HepG2 (cell line): ENCODE data around the gene CD300LD. TPM values are rescaled to one million over a fixed set of nuclear protein-coding genes. Genes with fewer than 3 reads are reported as not detected.
A peak's percentile ranks its signal among the peaks of the same experiment; 100 is the strongest.

Experiments used
- ATAC-seq: fragments of 200-7000 bp; cut with Tn5 transposase; 3 replicates; pipeline ENCODE4 v1.9.1; 2020; ENCODE audit warnings: mild to moderate bottlenecking, moderate library complexity
- BruUV-seq: library from RNA; stranded (reverse); fragments of 400-500 nt; replicated peaks from 2 replicates; lab custom pipeline; 2021; lab: Mats Ljungman, UMichigan
- CTCF ChIA-PET: fragments of 300-600 bp; formaldehyde crosslinking; extraction: SDS; loops from one replicate; lab custom pipeline; 2021; ENCODE audit warnings: low total read pairs, inconsistent platforms, low intra/inter-chr PET ratio; lab: Yijun Ruan, JAX
- POLR2A ChIA-PET: fragments of 350-600 bp; sonication (Branson Sonifier 250); formaldehyde crosslinking; loops from one replicate; lab custom pipeline; 2020; ENCODE audit warnings: antibody characterized with exemption, inconsistent platforms; lab: Yijun Ruan, JAX
- DNase-seq: peaks from one replicate; pipeline ENCODE4 v3.0.0-alpha.2; 2015; ENCODE audit warnings: low spot score
- FAIRE-seq: peaks from 3 replicates; lab custom pipeline; 2011; peaks lifted over from hg19 to GRCh38; lab: Jason Lieb, UNC
- H2AFZ ChIP-seq: one replicate; pipeline ENCODE4 v1.6.1; 2011; ENCODE audit warnings: low read length, inconsistent platforms
- H3K27ac ChIP-seq: fragments of 300-600 bp; 3 replicates; pipeline ENCODE4 v1.8.0; 2011; ENCODE audit warnings: mixed run types, mild to moderate bottlenecking, mixed read lengths, low read length, inconsistent platforms; ENCODE audit not compliant: insufficient read depth; ENCODE audit errors: extremely low read length
- H3K27me3 ChIP-seq, 2 experiments: fragments of 200-600 bp in 1 of 2; 2 replicates in 1 of 2; 3 replicates in 1 of 2; pipeline versions ENCODE4 v1.6.0 to v1.8.0; 2011; ENCODE audit warnings: low read length in 2 of 2, mild to moderate bottlenecking in 2 of 2, moderate library complexity in 2 of 2, inconsistent platforms in 1 of 2; ENCODE audit not compliant: insufficient read depth in 2 of 2, control insufficient read depth in 1 of 2
- H3K36me3 ChIP-seq, 2 experiments: fragments of 200-600 bp in 1 of 2; replicated peaks in 1 of 2; 2 replicates in 1 of 2; 3 replicates in 1 of 2; pipeline versions ENCODE4 v1.5.1 to v1.8.0; 2011; ENCODE audit warnings: low read length in 2 of 2, inconsistent platforms in 1 of 2; ENCODE audit not compliant: insufficient read depth in 2 of 2, control insufficient read depth in 1 of 2
- H3K4me1 ChIP-seq: 2 replicates; pipeline ENCODE4 v1.5.1; 2012; ENCODE audit warnings: low read length, inconsistent platforms; ENCODE audit not compliant: insufficient read depth
- H3K4me2 ChIP-seq: 2 replicates; pipeline ENCODE4 v1.6.0; 2011; ENCODE audit warnings: low read depth, low read length, inconsistent platforms
- H3K4me3 ChIP-seq, 3 experiments: fragments of 200-600 bp in 1 of 3; sonication (generic), shearing (Covaris generic) in 1 of 3; replicated peaks in 1 of 3; 2 replicates each; pipeline ENCODE4 v1.5.1; 2011 to 2016; ENCODE audit warnings: low read length in 3 of 3, inconsistent platforms in 2 of 3, low read depth in 2 of 3, mild to moderate bottlenecking in 2 of 3, control low read depth in 1 of 3, mixed read lengths in 1 of 3; ENCODE audit not compliant: insufficient read depth in 1 of 3
- H3K79me2 ChIP-seq: one replicate; pipeline ENCODE4 v1.6.1; 2011; ENCODE audit warnings: low read length, inconsistent platforms; ENCODE audit not compliant: insufficient read depth
- H3K9ac ChIP-seq: 2 replicates; pipeline ENCODE4 v1.6.0; 2011; ENCODE audit warnings: mild to moderate bottlenecking, low read depth, low read length, inconsistent platforms; ENCODE audit not compliant: insufficient read depth
- H3K9me3 ChIP-seq: 2 replicates; pipeline ENCODE4 v1.5.1; 2012; ENCODE audit warnings: mild to moderate bottlenecking, low read length
- H4K20me1 ChIP-seq: 2 replicates; pipeline ENCODE4 v1.6.0; 2011; ENCODE audit warnings: inconsistent platforms, mild to moderate bottlenecking, low read length, moderate library complexity; ENCODE audit not compliant: insufficient read depth
- ATF1 ChIP-seq: IDR thresholded peaks from 2 replicates; pipeline ENCODE4 v1.6.1; 2016; ENCODE audit warnings: mild to moderate bottlenecking, control low read depth
- BRF2 ChIP-seq: sonication (generic); formaldehyde crosslinking; IDR thresholded peaks from 2 replicates; pipeline ENCODE4 v1.8.1; 2022; ENCODE audit warnings: mild to moderate bottlenecking, missing genetic modification reagents
- KIAA2018 ChIP-seq: sonication (generic); formaldehyde crosslinking; IDR thresholded peaks from 2 replicates; pipeline ENCODE4 v1.5.0; 2020; ENCODE audit warnings: mild to moderate bottlenecking, missing genetic modification reagents, borderline replicate concordance
- MAFK ChIP-seq, 2 experiments: IDR thresholded peaks in 1 of 2; conservative IDR thresholded peaks in 1 of 2; 2 replicates each; pipeline ENCODE4 v1.6.1; 2011; ENCODE audit warnings: improper control_type of control experiment in 2 of 2, low read length in 2 of 2
- ZNF33A ChIP-seq: sonication (generic); formaldehyde crosslinking; IDR thresholded peaks from 2 replicates; pipeline ENCODE4 v1.5.1; 2020; ENCODE audit warnings: missing genetic modification reagents, mild to moderate bottlenecking, moderate library complexity, borderline replicate concordance
- WGBS: methylation state at CpG from one replicate; pipeline ENCODE4 v1.1.6; 2017; ENCODE audit warnings: low lambda C conversion rate; 5-methylcytosine and 5-hydroxymethylcytosine counted together
- in situ Hi-C: cut with HindIII; loops from 2 replicates; pipeline ENCODE4 v1.10.0; 2017; ENCODE audit warnings: low pct_unique_long_range_greater_than_20kb; ENCODE audit not compliant: extremely low pct_ligation_motif_present
- intact Hi-C: fragments of 100-400 bp; cut with micrococcal nuclease; formaldehyde crosslinking; loops from one replicate; pipeline ENCODE4 v1.10.0; 2022; ENCODE audit not compliant: unreplicated experiment
- polyA plus RNA-seq, 8 experiments: library from polyadenylated mRNA; depleted of rRNA in 3 of 8; stranded (reverse) in 7 of 8; unstranded in 1 of 8; fragments of >200 nt; fragmentation: Illumina TruSeq in 4 of 8; extraction: Trizol in 4 of 8; gene quantifications; 2 replicates each; pipeline versions ENCODE4 v1.2.1 to v1.2.3, GENCODE V29; 2011 to 2016; ENCODE audit warnings: low read depth in 4 of 8, missing spikeins in 1 of 8, mixed read lengths in 1 of 8; ENCODE audit not compliant: insufficient read depth in 1 of 8
- total RNA-seq, 5 experiments: library from RNA; depleted of rRNA; stranded (reverse); fragments of >200 nt; fragmentation: Illumina TruSeq; extraction: Trizol; gene quantifications; 2 replicates each; pipeline ENCODE4 v1.2.3, GENCODE V29; 2016; ENCODE audit warnings: low read depth in 1 of 5

CD300LD gene
- total and polyA plus RNA-seq, 2 of the 13 experiments (the other 11 are each of a cell fraction or from before 2014, with no cell fraction given), result not detected

GRCh38 chr17:74555427-74555940 is 36.6 kb downstream of the CD300LD start (continued):
- TF ChIP-seq KIAA2018 (CRISPR knock-in tag) (no peak), MAFK (conservative IDR thresholded peaks at IDR 0.05 in 1 of 2, IDR thresholded peaks at IDR 0.05 in 1 of 2; ENCODE audit: low read length in 2 of 2) (peak; percentile 87 to 90), ZNF33A (CRISPR knock-in tag) (no peak)

- Histone ChIP-seq H3K27ac (no peak overlapping the region), H3K9me3 (no peaks in the 10 kb centered on the region), H3K36me3 (no peaks in the 10 kb centered on the region), H3K9ac (no peak overlapping the region), H3K27me3 (peaks cover 5 to 81% of the 10 kb centered on the region in 2 experiments), H3K4me3 (no peak overlapping the region), H3K4me1 (no peaks in the 10 kb centered on the region), H3K79me2 (no peaks in the 10 kb centered on the region), H3K4me2 (no peak overlapping the region), H4K20me1 (no peaks in the 10 kb centered on the region), H2AFZ (no peak overlapping the region)
- no peak for DNase-seq
- ChIA-PET POLR2A (no interaction called here), CTCF (no interaction called here)
- in situ Hi-C loops, result no loop called here
- ATAC-seq, result no peak
- no peak for FAIRE-seq
- no peak for TF ChIP-seq ATF1 (CRISPR knock-in tag)
- no peak for TF ChIP-seq BRF2
- intact Hi-C loops, result no loop called here
- no TSS peak for BruUV-seq
- WGBS, result 20% methylated on average over 6 of the region's 6 CpGs
Observed at GRCh38 chr17:74554909-74555308, 37.2 kb downstream of the CD300LD start.
